B cell (primary cell): ENCODE measurements around the gene CBX5.

Experiments
- EZH2 ChIP-seq: IDR thresholded peaks from 2 replicates; pipeline ENCODE4 v1.6.1; 2012; ENCODE audit warnings: borderline replicate concordance, low read depth, mild to moderate bottlenecking, moderate library complexity, low read length; ENCODE audit not compliant: insufficient read depth, poor library complexity, severe bottlenecking
- TF ChIP-seq, protein P1 (sequence below): fragments of 200-600 bp; IDR thresholded peaks from one replicate; pipeline ENCODE4 v1.8.0; 2022; ENCODE audit warnings: antibody characterized with exemption, mild to moderate bottlenecking

- TF ChIP-seq, protein P1, sequence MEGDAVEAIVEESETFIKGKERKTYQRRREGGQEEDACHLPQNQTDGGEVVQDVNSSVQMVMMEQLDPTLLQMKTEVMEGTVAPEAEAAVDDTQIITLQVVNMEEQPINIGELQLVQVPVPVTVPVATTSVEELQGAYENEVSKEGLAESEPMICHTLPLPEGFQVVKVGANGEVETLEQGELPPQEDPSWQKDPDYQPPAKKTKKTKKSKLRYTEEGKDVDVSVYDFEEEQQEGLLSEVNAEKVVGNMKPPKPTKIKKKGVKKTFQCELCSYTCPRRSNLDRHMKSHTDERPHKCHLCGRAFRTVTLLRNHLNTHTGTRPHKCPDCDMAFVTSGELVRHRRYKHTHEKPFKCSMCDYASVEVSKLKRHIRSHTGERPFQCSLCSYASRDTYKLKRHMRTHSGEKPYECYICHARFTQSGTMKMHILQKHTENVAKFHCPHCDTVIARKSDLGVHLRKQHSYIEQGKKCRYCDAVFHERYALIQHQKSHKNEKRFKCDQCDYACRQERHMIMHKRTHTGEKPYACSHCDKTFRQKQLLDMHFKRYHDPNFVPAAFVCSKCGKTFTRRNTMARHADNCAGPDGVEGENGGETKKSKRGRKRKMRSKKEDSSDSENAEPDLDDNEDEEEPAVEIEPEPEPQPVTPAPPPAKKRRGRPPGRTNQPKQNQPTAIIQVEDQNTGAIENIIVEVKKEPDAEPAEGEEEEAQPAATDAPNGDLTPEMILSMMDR, result no peak
- TF ChIP-seq EZH2, result no peak
Observed at GRCh38 chr12:54276368-54276767, 3.6 kb downstream of the CBX5 start.
